Activated naive CD4-positive, alpha-beta T cell treated with anti-CD3 and anti-CD28 coated beads for 36 hours (primary cell): ENCODE measurements around the gene UBE2E1. TPM values are rescaled to one million over a fixed set of nuclear protein-coding genes. Genes with fewer than 3 reads are reported as not detected.

Experiments
- CTCF ChIA-PET: fragments of 350-600 bp; sonication (Branson Sonifier 250); formaldehyde crosslinking; loops from one replicate; lab custom pipeline; 2021; ENCODE audit warnings: antibody characterized with exemption; lab: Charles Lee
- DNase-seq: peaks from one replicate; pipeline ENCODE4 v3.0.0-alpha.2; 2020
- H3K27ac Mint-ChIP-seq: one replicate; pipeline ENCODE4 v1.8.0; 2021; ENCODE audit warnings: mild to moderate bottlenecking, mixed read lengths
- H3K27me3 Mint-ChIP-seq: one replicate; pipeline ENCODE4 v1.8.0; 2021; ENCODE audit warnings: low read depth, mixed read lengths
- H3K36me3 Mint-ChIP-seq: one replicate; pipeline ENCODE4 v1.8.0; 2021; ENCODE audit warnings: low read depth, mixed read lengths
- H3K4me1 Mint-ChIP-seq: one replicate; pipeline ENCODE4 v1.8.0; 2021; ENCODE audit warnings: low read depth, mixed read lengths
- H3K4me3 Mint-ChIP-seq: one replicate; pipeline ENCODE4 v1.8.0; 2021; ENCODE audit warnings: mild to moderate bottlenecking, moderate library complexity, mixed read lengths
- H3K9me3 Mint-ChIP-seq: one replicate; pipeline ENCODE4 v1.8.0; 2021; ENCODE audit warnings: mixed read lengths
- intact Hi-C: fragments of 100-400 bp; cut with micrococcal nuclease; formaldehyde crosslinking; loops from one replicate; pipeline ENCODE4 v1.15.1; 2023
- total RNA-seq, 2 experiments: library from RNA; stranded (reverse); gene quantifications; one replicate each; pipeline ENCODE4 v1.2.3, GENCODE V29; 2021

UBE2E1 gene
- total RNA-seq, 2 experiments from 2014 or later = 66.0 to 66.6 TPM

DNA sequence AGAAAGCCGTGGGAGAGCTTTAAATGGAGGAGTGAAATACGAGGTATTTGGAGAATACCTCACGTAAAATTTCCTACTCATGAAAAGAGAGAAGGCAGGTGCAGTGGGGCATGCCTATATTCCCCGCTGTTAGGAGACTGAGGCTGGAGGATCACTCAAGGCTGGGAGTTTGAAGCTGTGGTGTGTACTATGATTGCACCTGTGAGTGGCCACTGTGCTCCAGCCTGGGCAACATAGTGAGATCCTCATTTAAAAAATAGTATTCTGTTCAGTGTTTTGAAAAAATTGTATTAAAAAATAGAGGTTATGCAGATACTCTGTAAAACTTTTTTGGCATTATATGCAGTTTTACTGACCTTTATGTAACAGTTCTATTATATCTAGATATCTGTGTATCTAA is 20.0 kb downstream of the UBE2E1 start:
- CTCF ChIA-PET = no interaction called here
- no peak for DNase-seq
- H3K4me3 Mint-ChIP-seq = no peak overlapping the region
- H3K4me1 Mint-ChIP-seq = peaks cover 60% of the 10 kb centered on the region
- no peaks in the 10 kb centered on the region for H3K27me3 Mint-ChIP-seq
- H3K27ac Mint-ChIP-seq = no peak overlapping the region
- no peaks in the 10 kb centered on the region for H3K9me3 Mint-ChIP-seq
- H3K36me3 Mint-ChIP-seq = peaks cover 5% of the 10 kb centered on the region
- intact Hi-C loops = loop anchor here (2.0 kb wide), 1 partner anchor 15 kb away; no protein-coding TSS in a partner anchor

- CTCF ChIA-PET = no interaction called here
- Mint-ChIP-seq H3K9me3 (no peaks in the 10 kb centered on the region), H3K27ac (no peak overlapping the region), H3K4me1 (peaks cover 57% of the 10 kb centered on the region), H3K4me3 (no peak overlapping the region), H3K36me3 (peaks cover 5% of the 10 kb centered on the region), H3K27me3 (no peaks in the 10 kb centered on the region)
- DNase-seq = no peak
- intact Hi-C loops = no loop called here
Observed at GRCh38 chr3:23826382-23827064, 20.8 kb downstream of the UBE2E1 start.

GRCh38 chr3:23829242-23829934 is 23.6 kb downstream of the UBE2E1 start:
- DNase-seq = no peak
- Mint-ChIP-seq H3K27me3 (no peaks in the 10 kb centered on the region), H3K27ac (no peak overlapping the region), H3K4me1 (peaks cover 55% of the 10 kb centered on the region), H3K9me3 (no peaks in the 10 kb centered on the region), H3K4me3 (no peak overlapping the region), H3K36me3 (peaks cover 1% of the 10 kb centered on the region)
- CTCF ChIA-PET = no interaction called here
- intact Hi-C loops = no loop called here

- intact Hi-C loops = loop anchor here (5.0 kb wide), 3 partner anchors 86 to 171 kb away; partner anchors contain the start of genes NKIRAS1, NR1D2 and RPL15
- CTCF ChIA-PET = interaction anchor here (0.6 kb wide), 3 partner anchors 23 to 183 kb away, joined by 3 to 4 read pairs (median 3); no protein-coding TSS in a partner anchor
- H3K4me3 Mint-ChIP-seq = no peak overlapping the region
Observed at GRCh38 chr3:23830869-23831484, 25.2 kb downstream of the UBE2E1 start.

DNA sequence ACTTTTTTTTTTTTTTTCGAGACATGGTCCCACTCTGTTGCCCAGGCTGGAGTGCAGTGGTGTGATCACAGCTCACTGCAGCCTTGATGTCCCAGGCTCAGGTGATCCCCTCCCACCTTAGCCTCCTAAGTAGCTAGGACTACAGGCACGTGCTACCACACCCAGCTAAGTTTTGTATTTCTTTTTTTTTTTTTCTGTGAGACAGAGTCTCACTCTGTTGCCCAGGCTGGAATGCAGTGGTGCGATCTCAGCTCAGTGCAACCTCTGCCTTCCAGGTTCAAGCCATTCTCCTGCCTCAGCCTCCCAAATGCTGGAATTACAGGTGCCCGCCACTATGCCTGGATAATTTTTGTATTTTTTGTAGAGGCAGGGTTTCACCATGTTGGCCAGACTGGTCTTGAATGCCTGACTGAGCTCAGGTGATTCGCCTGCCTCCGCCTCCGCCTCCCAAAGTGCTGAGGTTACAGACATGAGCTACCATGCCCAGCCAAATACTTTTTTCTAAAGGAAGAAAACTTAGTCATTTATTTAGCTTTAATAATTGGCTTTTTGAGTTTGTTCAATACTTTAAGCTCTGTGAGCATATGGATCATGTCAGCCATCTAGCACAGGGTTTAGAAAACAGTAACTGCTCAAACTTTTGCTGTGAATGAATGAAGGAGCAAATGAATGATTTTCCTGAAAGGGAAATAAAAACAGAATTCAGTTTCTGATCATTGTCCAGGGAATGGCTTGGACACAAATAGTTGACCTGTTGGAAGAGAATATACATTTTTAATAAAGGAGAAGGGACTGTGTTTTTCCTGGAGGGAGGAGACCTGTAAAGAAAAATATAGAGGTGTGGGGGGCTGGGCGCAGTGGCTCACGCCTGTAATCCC is 26.0 kb downstream of the UBE2E1 start:
- intact Hi-C loops = loop anchor here (5.0 kb wide), 3 partner anchors 86 to 171 kb away; partner anchors contain the start of genes NKIRAS1, NR1D2 and RPL15
- H3K27me3 Mint-ChIP-seq = no peaks in the 10 kb centered on the region
- CTCF ChIA-PET = interaction anchor here (0.6 kb wide), 4 partner anchors 23 to 1255 kb away, joined by 3 to 4 read pairs (median 3); no protein-coding TSS in a partner anchor
- no peak for DNase-seq
- H3K9me3 Mint-ChIP-seq = no peaks in the 10 kb centered on the region
- H3K27ac Mint-ChIP-seq = no peak overlapping the region
- H3K4me1 Mint-ChIP-seq = peaks cover 53% of the 10 kb centered on the region
- no peaks in the 10 kb centered on the region for H3K36me3 Mint-ChIP-seq
- no peak overlapping the region for H3K4me3 Mint-ChIP-seq

More at GRCh38 chr3:23830869-23831484, 25.2 kb downstream of the UBE2E1 start:
- Mint-ChIP-seq H3K27me3 (no peaks in the 10 kb centered on the region), H3K36me3 (no peaks in the 10 kb centered on the region), H3K9me3 (no peaks in the 10 kb centered on the region), H3K27ac (no peak overlapping the region), H3K4me1 (peaks cover 53% of the 10 kb centered on the region)
- peak; percentile 24 for DNase-seq

DNA sequence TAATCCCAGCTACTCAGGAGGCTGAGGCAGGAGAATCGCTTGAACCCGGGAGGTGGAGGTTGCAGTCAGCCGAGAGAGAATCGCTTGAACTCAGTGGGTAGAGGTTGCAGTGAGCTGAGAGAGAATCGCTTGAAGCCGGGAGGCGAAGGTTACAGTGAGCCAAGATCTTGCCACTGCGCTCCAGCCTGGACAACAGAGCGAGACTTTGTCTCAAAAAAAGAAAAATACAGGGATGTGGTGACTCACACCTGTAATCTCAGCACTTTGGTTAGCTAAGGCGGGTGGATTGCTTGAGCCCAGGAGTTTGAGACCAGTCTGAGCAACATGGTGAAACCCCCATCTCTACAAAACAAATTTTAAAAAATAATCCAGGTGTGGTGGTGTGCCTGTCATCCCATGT is 26.8 kb downstream of the UBE2E1 start:
- Mint-ChIP-seq H3K27me3 (no peaks in the 10 kb centered on the region), H3K4me3 (no peak overlapping the region), H3K9me3 (no peaks in the 10 kb centered on the region), H3K36me3 (no peaks in the 10 kb centered on the region), H3K27ac (no peak overlapping the region), H3K4me1 (peaks cover 55% of the 10 kb centered on the region)
- CTCF ChIA-PET = interaction anchor here (0.6 kb wide), 1 partner anchor 1255 kb away, joined by 3 read pairs; no protein-coding TSS in a partner anchor
- intact Hi-C loops = loop anchor here (5.0 kb wide), 3 partner anchors 85 to 170 kb away; partner anchors contain the start of genes NKIRAS1, NR1D2 and RPL15
- no peak for DNase-seq

DNA sequence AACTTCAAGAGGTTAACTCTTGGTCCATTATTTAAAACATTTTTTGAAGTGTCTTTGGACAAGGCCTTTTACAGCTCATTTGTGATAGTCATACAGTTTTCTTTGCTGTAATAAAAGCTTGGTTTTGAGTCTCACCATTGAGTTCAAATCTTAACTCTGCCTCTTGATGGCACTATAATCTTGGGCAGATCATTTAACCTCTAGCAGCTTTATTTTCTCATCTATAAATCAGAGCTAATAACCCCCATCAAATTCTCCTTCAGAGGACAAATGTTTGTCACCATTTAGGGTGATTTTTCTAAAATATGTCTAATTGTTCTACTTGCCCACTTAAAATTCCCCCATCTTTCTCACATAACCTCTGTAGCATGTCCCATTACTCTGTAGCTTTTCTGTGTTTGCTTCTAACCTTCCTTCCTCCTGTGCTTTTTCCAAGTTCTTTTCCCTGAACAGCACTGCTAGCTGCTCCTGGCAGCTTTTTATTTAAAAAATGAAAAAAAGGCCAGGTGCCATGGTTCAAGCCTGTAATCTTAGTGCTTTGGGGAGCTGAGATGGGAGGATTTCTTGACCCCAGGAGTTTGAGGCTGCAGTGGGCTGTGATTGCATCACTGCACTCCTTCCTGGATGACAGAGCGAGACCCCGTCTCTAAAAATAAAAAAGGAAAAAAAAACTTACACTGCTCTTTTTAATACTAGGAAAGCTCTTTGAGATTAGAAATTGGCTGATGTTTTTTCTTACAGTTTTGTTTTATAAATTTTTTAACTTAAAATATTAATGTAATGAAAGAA is 28.5 kb downstream of the UBE2E1 start:
- no peaks in the 10 kb centered on the region for H3K9me3 Mint-ChIP-seq
- no peak for DNase-seq
- H3K36me3 Mint-ChIP-seq = no peaks in the 10 kb centered on the region
- H3K4me3 Mint-ChIP-seq = no peak overlapping the region
- H3K27ac Mint-ChIP-seq = no peak overlapping the region
- intact Hi-C loops = loop anchor here (1.0 to 5.0 kb wide), 4 partner anchors 83 to 404 kb away; partner anchors contain the start of genes NKIRAS1, NR1D2 and RPL15
- no peaks in the 10 kb centered on the region for H3K27me3 Mint-ChIP-seq
- CTCF ChIA-PET = interaction anchor here (0.6 to 1.2 kb wide), 8 partner anchors 9 to 89 kb away, joined by 3 to 8 read pairs (median 4); no protein-coding TSS in a partner anchor
- peaks cover 51% of the 10 kb centered on the region for H3K4me1 Mint-ChIP-seq

DNA sequence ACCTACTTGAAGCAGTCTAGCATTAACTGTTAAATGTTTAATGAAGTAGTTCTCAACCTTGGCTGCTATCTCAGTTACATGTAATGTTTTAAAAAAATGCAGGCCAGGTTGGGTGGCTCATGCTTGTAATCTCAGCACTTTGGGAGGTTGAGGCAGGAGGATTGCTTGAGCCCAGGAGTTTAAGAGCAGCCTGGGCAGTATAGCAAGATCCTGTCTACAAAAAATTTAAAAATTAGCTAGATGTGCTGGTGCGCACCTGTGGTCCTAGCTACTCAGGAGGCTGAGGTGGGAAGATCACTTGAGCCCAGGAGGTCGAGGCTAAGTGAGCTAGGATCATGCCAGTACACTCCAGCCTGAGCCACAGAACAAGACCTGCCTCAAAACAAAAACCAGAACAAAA is 29.3 kb downstream of the UBE2E1 start:
- DNase-seq = no peak
- Mint-ChIP-seq H3K4me3 (no peak overlapping the region), H3K27me3 (no peaks in the 10 kb centered on the region), H3K27ac (no peak overlapping the region), H3K36me3 (no peaks in the 10 kb centered on the region), H3K9me3 (no peaks in the 10 kb centered on the region), H3K4me1 (peaks cover 49% of the 10 kb centered on the region)
- intact Hi-C loops = no loop called here
- CTCF ChIA-PET = interaction anchor here (1.0 to 1.2 kb wide), 2 partner anchors 34 to 50 kb away, joined by 3 to 5 read pairs; no protein-coding TSS in a partner anchor

- H3K9me3 Mint-ChIP-seq = no peaks in the 10 kb centered on the region
- H3K36me3 Mint-ChIP-seq = no peaks in the 10 kb centered on the region
- H3K27me3 Mint-ChIP-seq = no peaks in the 10 kb centered on the region
- H3K27ac Mint-ChIP-seq = no peak overlapping the region
- H3K4me1 Mint-ChIP-seq = peaks cover 48% of the 10 kb centered on the region
- H3K4me3 Mint-ChIP-seq = no peak overlapping the region
- CTCF ChIA-PET = no interaction called here
- DNase-seq = no peak
- intact Hi-C loops = no loop called here
Observed at GRCh38 chr3:23835802-23836201, 30.0 kb downstream of the UBE2E1 start.

DNA sequence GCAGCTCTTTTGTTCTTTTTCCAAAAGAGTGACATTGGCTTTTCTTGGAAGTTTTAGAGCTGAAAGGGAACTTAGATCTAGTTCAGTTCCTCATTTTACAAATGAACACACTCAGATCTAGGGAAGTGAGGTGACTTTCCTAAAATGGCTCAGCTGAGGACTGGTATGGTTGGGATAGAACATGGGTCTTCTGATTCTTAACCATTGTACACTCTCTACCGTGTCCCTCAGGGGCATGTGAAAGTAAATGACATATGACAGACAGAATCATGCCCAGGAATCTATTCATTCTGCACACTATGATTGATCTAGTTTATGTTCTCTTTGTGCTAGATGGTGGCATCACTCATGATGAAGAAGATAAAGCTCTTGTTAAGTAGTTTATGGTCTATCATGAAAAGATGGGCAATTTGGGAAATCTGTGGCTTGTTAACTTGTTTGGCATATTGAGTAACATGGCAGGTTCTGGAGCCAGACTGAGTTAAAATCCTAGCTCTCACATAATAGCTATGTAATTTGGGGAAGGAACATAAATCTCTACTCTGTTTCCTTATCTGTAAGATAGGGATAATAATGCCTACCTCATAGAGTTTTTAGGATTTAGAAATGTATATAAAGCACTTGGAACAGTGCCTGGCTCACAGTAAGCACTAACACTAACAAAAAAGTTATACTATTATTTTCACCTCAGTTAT is 30.9 kb downstream of the UBE2E1 start:
- no peak overlapping the region for H3K4me3 Mint-ChIP-seq
- CTCF ChIA-PET = interaction anchor here (0.6 kb wide), 1 partner anchor 241 kb away, joined by 4 read pairs; no protein-coding TSS in a partner anchor
- intact Hi-C loops = no loop called here
- no peak overlapping the region for H3K27ac Mint-ChIP-seq
- DNase-seq = no peak
- H3K9me3 Mint-ChIP-seq = no peaks in the 10 kb centered on the region
- no peaks in the 10 kb centered on the region for H3K27me3 Mint-ChIP-seq
- no peaks in the 10 kb centered on the region for H3K36me3 Mint-ChIP-seq
- H3K4me1 Mint-ChIP-seq = peaks cover 46% of the 10 kb centered on the region
